NCI-H1417 treated with DMSO at 0.1 percent for 48 hours (cell line): ENCODE results near the gene SLC25A13.
A peak's percentile ranks its signal among the peaks of the same experiment; 100 is the strongest.
"Not testable (repeated sequence)": the region's sequence is repeated elsewhere in the genome, so short reads cannot be mapped to it uniquely, and the experiment has no call there.

Experiments
- DNase-seq: peaks from one replicate; lab custom pipeline; 2025; lab: John Stamatoyannopoulos, UW

SLC25A13 gene

GRCh38 chr7:96200740-96201139, 121.2 kb downstream of the SLC25A13 start:
- no peak for DNase-seq

GRCh38 chr7:96199421-96199820, 122.5 kb downstream of the SLC25A13 start:
- DNase-seq, result no peak

- no peak for DNase-seq
These were observed 123.8 kb downstream of the SLC25A13 start for GRCh38 chr7:96198047-96198636.

GRCh38 chr7:96196676-96197075, 125.2 kb downstream of the SLC25A13 start:
- DNase-seq, result no peak

- DNase-seq, result no peak
These were observed 132.6 kb downstream of the SLC25A13 start for GRCh38 chr7:96189129-96189820.

- DNase-seq, result no peak
These were observed 133.3 kb downstream of the SLC25A13 start for GRCh38 chr7:96188591-96188991.

- peak; percentile 59 for DNase-seq
These were observed 133.7 kb downstream of the SLC25A13 start for GRCh38 chr7:96188174-96188581.

- DNase-seq, result no peak
These were observed 134.2 kb downstream of the SLC25A13 start for GRCh38 chr7:96187735-96188134.

- DNase-seq, result no peak
These were observed 137.1 kb downstream of the SLC25A13 start for GRCh38 chr7:96184783-96185182.

GRCh38 chr7:96183163-96183670, 138.7 kb downstream of the SLC25A13 start:
- no peak for DNase-seq

GRCh38 chr7:96182424-96183158, 139.3 kb downstream of the SLC25A13 start:
- DNase-seq, result no peak

GRCh38 chr7:96181174-96181573, 140.7 kb downstream of the SLC25A13 start:
- DNase-seq, result no peak

GRCh38 chr7:96179837-96180236, 142.1 kb downstream of the SLC25A13 start:
- DNase-seq, result no peak

GRCh38 chr7:96179341-96179740, 142.6 kb downstream of the SLC25A13 start:
- no peak for DNase-seq

GRCh38 chr7:96178581-96178980, 143.3 kb downstream of the SLC25A13 start:
- DNase-seq, result no peak

GRCh38 chr7:96177353-96177752, 144.5 kb downstream of the SLC25A13 start:
- DNase-seq, result no peak

- peak; percentile 53 for DNase-seq
These were observed 147.1 kb downstream of the SLC25A13 start for GRCh38 chr7:96174812-96175211.

GRCh38 chr7:96173781-96174180, 148.1 kb downstream of the SLC25A13 start:
- no peak for DNase-seq

- no peak for DNase-seq
These were observed 152.5 kb downstream of the SLC25A13 start for GRCh38 chr7:96169439-96169838.

GRCh38 chr7:96167424-96167823, 154.5 kb downstream of the SLC25A13 start:
- DNase-seq, result no peak

GRCh38 chr7:96161897-96162296, 160.0 kb downstream of the SLC25A13 start:
- DNase-seq, result no peak

GRCh38 chr7:96157856-96158255, 164.0 kb downstream of the SLC25A13 start:
- DNase-seq, result no peak

- DNase-seq, result not testable (repeated sequence)
These were observed 167.4 kb downstream of the SLC25A13 start for GRCh38 chr7:96154506-96154905.
